GM12801 (cell line): ENCODE measurements around the gene CAMK1D.

Source experiments
- CTCF ChIP-seq: IDR thresholded peaks from one replicate; pipeline ENCODE4 v1.5.1; 2011; ENCODE audit warnings: control low read depth; ENCODE audit not compliant: insufficient read length; ENCODE audit errors: extremely low read depth

The CAMK1D gene

GRCh38 chr10:12633776-12634620, 284.7 kb downstream of the CAMK1D start:
- no peak for TF ChIP-seq CTCF

GRCh38 chr10:12634621-12634931, 285.2 kb downstream of the CAMK1D start:
- TF ChIP-seq CTCF = no peak

GRCh38 chr10:12635127-12635541, 285.8 kb downstream of the CAMK1D start:
- no peak for TF ChIP-seq CTCF

GRCh38 chr10:12636571-12636970, 287.2 kb downstream of the CAMK1D start:
- no peak for TF ChIP-seq CTCF

- no peak for TF ChIP-seq CTCF
Measured at GRCh38 chr10:12637649-12638048, 288.3 kb downstream of the CAMK1D start.

GRCh38 chr10:12638103-12638502, 288.8 kb downstream of the CAMK1D start:
- no peak for TF ChIP-seq CTCF

GRCh38 chr10:12638781-12639180, 289.4 kb downstream of the CAMK1D start:
- TF ChIP-seq CTCF = no peak
